ENCODE data around the gene IL6ST. TPM values are rescaled to one million over a fixed set of nuclear protein-coding genes. Genes with fewer than 3 reads are reported as not detected.
A peak's percentile ranks its signal among the peaks of the same experiment; 100 is the strongest.

The IL6ST gene
- total and polyA plus RNA-seq, 10 of the 15 experiments (the other 5 are each of a cell fraction or from before 2014, with no cell fraction given), result 1.5 to 139 (median 13.0) TPM

DNA sequence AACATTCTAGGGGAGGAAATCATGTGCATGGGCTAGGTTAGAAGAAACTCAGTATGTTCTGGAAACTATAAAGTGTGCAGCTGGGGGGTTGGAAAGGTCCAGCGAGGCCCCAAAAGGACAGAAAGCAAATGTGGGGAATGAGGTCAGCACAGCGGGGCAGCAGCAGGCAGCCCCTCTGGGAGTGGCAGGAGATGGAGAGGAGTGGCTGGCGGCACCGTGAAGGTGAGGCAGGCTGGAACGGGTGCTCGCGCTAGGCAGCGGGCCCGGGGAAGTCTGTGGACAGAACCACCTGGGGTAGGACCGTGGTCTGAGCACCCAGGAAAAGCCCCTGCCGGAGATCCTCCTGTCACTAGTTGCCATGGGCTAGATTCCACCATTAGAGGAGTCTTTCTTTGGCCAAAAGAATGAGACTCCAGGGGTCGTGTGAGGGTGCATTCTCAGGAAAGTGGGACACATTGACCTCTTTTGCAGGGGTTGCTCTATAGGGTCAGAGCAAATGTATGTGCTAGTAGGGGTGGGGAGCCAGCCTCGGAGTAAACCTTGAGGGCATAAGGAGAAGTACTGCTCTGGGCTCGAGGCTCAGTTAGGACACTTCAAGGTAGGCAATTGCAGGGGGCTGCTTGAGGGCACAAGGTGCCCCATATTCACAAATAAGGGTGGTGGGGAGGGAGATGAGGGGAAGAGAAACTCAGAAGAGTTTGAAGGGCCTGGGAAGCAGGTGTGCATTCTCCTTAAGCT, 61.2 kb downstream of the IL6ST start:
- Histone ChIP-seq H3K27ac (ENCODE audit: control insufficient read depth, insufficient read depth) (no peak overlapping the region), H3K4me3 (no peak overlapping the region), H3K36me3 (ENCODE audit: control insufficient read depth in 2 of 2, insufficient read depth in 2 of 2, low read length in 1 of 2) (no peaks in the 10 kb centered on the region), H4K20me1 (ENCODE audit: control insufficient read depth, insufficient read depth) (no peaks in the 10 kb centered on the region), H3K9me3 (replicated peaks; ENCODE audit: control insufficient read depth, insufficient read depth, low read length) (no peaks in the 10 kb centered on the region), H3K4me1 (ENCODE audit: control insufficient read depth, insufficient read depth, low read length) (no peaks in the 10 kb centered on the region), H3K4me2 (ENCODE audit: control insufficient read depth, insufficient read depth) (no peak overlapping the region), H3K79me2 (ENCODE audit: control insufficient read depth, insufficient read depth, low read length) (no peaks in the 10 kb centered on the region), H3K27me3 (replicated peaks in 1 of 2; ENCODE audit: control insufficient read depth in 2 of 2, insufficient read depth in 2 of 2, low read length in 1 of 2) (no peaks in the 10 kb centered on the region), H2AFZ (ENCODE audit: control insufficient read depth, low read depth, low read length) (no peak overlapping the region), H3K9ac (ENCODE audit: control insufficient read depth, insufficient read depth, low read length) (no peak overlapping the region)
- CTCF ChIA-PET, result interaction anchor here (1.2 kb wide), 1 partner anchor 337 kb away, joined by 3 read pairs; no protein-coding TSS in a partner anchor
- TF ChIP-seq, protein P1, sequence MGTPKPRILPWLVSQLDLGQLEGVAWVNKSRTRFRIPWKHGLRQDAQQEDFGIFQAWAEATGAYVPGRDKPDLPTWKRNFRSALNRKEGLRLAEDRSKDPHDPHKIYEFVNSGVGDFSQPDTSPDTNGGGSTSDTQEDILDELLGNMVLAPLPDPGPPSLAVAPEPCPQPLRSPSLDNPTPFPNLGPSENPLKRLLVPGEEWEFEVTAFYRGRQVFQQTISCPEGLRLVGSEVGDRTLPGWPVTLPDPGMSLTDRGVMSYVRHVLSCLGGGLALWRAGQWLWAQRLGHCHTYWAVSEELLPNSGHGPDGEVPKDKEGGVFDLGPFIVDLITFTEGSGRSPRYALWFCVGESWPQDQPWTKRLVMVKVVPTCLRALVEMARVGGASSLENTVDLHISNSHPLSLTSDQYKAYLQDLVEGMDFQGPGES (IDR thresholded peaks at IDR 0.05), result no peak
- TF ChIP-seq, protein P2, sequence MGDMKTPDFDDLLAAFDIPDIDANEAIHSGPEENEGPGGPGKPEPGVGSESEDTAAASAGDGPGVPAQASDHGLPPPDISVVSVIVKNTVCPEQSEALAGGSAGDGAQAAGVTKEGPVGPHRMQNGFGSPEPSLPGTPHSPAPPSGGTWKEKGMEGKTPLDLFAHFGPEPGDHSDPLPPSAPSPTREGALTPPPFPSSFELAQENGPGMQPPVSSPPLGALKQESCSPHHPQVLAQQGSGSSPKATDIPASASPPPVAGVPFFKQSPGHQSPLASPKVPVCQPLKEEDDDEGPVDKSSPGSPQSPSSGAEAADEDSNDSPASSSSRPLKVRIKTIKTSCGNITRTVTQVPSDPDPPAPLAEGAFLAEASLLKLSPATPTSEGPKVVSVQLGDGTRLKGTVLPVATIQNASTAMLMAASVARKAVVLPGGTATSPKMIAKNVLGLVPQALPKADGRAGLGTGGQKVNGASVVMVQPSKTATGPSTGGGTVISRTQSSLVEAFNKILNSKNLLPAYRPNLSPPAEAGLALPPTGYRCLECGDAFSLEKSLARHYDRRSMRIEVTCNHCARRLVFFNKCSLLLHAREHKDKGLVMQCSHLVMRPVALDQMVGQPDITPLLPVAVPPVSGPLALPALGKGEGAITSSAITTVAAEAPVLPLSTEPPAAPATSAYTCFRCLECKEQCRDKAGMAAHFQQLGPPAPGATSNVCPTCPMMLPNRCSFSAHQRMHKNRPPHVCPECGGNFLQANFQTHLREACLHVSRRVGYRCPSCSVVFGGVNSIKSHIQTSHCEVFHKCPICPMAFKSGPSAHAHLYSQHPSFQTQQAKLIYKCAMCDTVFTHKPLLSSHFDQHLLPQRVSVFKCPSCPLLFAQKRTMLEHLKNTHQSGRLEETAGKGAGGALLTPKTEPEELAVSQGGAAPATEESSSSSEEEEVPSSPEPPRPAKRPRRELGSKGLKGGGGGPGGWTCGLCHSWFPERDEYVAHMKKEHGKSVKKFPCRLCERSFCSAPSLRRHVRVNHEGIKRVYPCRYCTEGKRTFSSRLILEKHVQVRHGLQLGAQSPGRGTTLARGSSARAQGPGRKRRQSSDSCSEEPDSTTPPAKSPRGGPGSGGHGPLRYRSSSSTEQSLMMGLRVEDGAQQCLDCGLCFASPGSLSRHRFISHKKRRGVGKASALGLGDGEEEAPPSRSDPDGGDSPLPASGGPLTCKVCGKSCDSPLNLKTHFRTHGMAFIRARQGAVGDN (IDR thresholded peaks at IDR 0.05), result no peak
- TF ChIP-seq, protein P3, sequence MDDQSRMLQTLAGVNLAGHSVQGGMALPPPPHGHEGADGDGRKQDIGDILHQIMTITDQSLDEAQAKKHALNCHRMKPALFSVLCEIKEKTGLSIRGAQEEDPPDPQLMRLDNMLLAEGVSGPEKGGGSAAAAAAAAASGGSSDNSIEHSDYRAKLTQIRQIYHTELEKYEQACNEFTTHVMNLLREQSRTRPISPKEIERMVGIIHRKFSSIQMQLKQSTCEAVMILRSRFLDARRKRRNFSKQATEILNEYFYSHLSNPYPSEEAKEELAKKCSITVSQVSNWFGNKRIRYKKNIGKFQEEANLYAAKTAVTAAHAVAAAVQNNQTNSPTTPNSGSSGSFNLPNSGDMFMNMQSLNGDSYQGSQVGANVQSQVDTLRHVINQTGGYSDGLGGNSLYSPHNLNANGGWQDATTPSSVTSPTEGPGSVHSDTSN (IDR thresholded peaks at IDR 0.05; ENCODE audit: insufficient replicate concordance, low read depth, low read length), result no peak
- TF ChIP-seq POLR2AphosphoS5 (IDR thresholded peaks at IDR 0.05; ENCODE audit: low read length), result peak; percentile 52
- no peak for TF ChIP-seq EP300 (IDR thresholded peaks at IDR 0.05; ENCODE audit: borderline replicate concordance in 1 of 2, control insufficient read depth in 1 of 2, low read depth in 2 of 2, low read length in 2 of 2)
- TF ChIP-seq RUNX3 (IDR thresholded peaks at IDR 0.05; ENCODE audit: low read length), result no peak
- no peak for TF ChIP-seq MYC (IDR thresholded peaks at IDR 0.05; ENCODE audit: insufficient read depth, insufficient read length, insufficient replicate concordance, low read length, severe bottlenecking)
- peak; percentile 22; the same call in 1 of the 2 replicates for TF ChIP-seq POLR2AphosphoS2 (IDR thresholded peaks at IDR 0.05; ENCODE audit: low read depth, low read length)
- TF ChIP-seq POLR2A (IDR thresholded peaks at IDR 0.05; ENCODE audit: low read depth, low read length), result peak; percentile 40; the same call in 1 of the 2 replicates
- POLR2A ChIA-PET, result interaction anchor here (1.1 kb wide), 1 partner anchor 267 kb away, joined by 3 read pairs; no protein-coding TSS in a partner anchor
- ATAC-seq, result peak; percentile 4; the same call in 2 of the 3 replicates
- in situ Hi-C loops (cut with MboI) (loop anchor here (5.0 to 10.0 kb wide), 2 partner anchors 259 to 901 kb away; no protein-coding TSS in a partner anchor), intact Hi-C loops (cut with micrococcal nuclease; ENCODE audit: unreplicated experiment) (no loop called here)
- BruUV-seq (replicated peaks), result no TSS peak
- 81% methylated on average over 14 of the region's 14 CpGs for WGBS (ENCODE audit: insufficient coverage, insufficient replicate concordance, low lambda C conversion rate, missing lambda C conversion rate)
- SMC1A ChIA-PET (ENCODE audit: uncharacterized antibody, unreplicated experiment), result interaction anchor here (1.0 to 1.8 kb wide), 3 partner anchors 17 to 304 kb away, joined by 3 to 4 read pairs (median 4); no protein-coding TSS in a partner anchor
- FAIRE-seq, result no peak
- no peak for DNase-seq (ENCODE audit: low read depth, low spot score)
- RAD21 ChIA-PET (ENCODE audit: unreplicated experiment), result interaction anchor here (2.1 kb wide), 1 partner anchor 268 kb away, joined by 7 read pairs; no protein-coding TSS in a partner anchor
